22Rv1 (cell line): ENCODE measurements around the gene STIL.

Experiments
- CTCF ChIP-seq: fragments of 450-650 bp; IDR thresholded peaks from 2 replicates; pipeline ENCODE4 v1.5.1; 2017; ENCODE audit warnings: mild to moderate bottlenecking
- ZFX ChIP-seq: fragments of 450-650 bp; IDR thresholded peaks from 2 replicates; pipeline ENCODE4 v1.6.1; 2017; ENCODE audit warnings: antibody characterized with exemption, borderline replicate concordance

GRCh38 chr1:47351305-47351704 is 37.4 kb upstream of the STIL start:
- TF ChIP-seq CTCF (no peak), ZFX (no peak)
